Adrenal gland (tissue), 12 donors: ENCODE measurements around the gene KDR. TPM values are rescaled to one million over a fixed set of nuclear protein-coding genes. Genes with fewer than 3 reads are reported as not detected.

Experiments used
- DNase-seq, 7 donors: peaks; one replicate each; pipeline ENCODE4 v3.0.0-alpha.2; 2019 to 2020
- H3K27ac ChIP-seq, 5 donors: fragments of 200-600 bp; sonication (generic) in 4 of 5; 1 replicate in 3 of 5; 2 replicates in 2 of 5; pipeline versions ENCODE4 v1.5.1 to v1.8.0; 2016 to 2020; ENCODE audit warnings: mild to moderate bottlenecking in 1 of 5
- H3K27me3 ChIP-seq: fragments of 200-600 bp; 2 replicates; pipeline ENCODE4 v1.8.0; 2021
- H3K36me3 ChIP-seq, 2 donors: fragments of 200-600 bp; replicated peaks in 1 of 2; 1 replicate in 1 of 2; 2 replicates in 1 of 2; pipeline versions ENCODE4 v1.5.1 to v1.8.0; 2018 to 2022
- H3K4me1 ChIP-seq, 2 donors: fragments of 200-600 bp; replicated peaks in 1 of 2; 1 replicate in 1 of 2; 2 replicates in 1 of 2; pipeline versions ENCODE4 v1.5.1 to v1.8.0; 2018 to 2021
- H3K4me3 ChIP-seq, 4 donors: fragments of 200-600 bp; sonication (generic) in 3 of 4; one replicate each; pipeline ENCODE4 v1.5.1; 2016 to 2018
- H3K9me3 ChIP-seq, 3 donors: fragments of 200-600 bp; sonication (generic) in 1 of 3; replicated peaks in 1 of 3; 1 replicate in 2 of 3; 2 replicates in 1 of 3; pipeline versions ENCODE4 v1.5.1 to v1.8.0; 2016 to 2021
- CTCF ChIP-seq, 6 experiments: fragments of 450-650 bp in 4 of 6; fragments of 200-600 bp in 2 of 6; sonication (generic) in 1 of 6; IDR thresholded peaks; 1 replicate in 5 of 6; 2 replicates in 1 of 6; pipeline versions ENCODE4 v1.5.1 to v1.8.0; 2016 to 2021; ENCODE audit warnings: antibody characterized with exemption in 6 of 6, mild to moderate bottlenecking in 2 of 6, moderate library complexity in 1 of 6
- POLR2A ChIP-seq, 2 donors: fragments of 450-650 bp; IDR thresholded peaks; one replicate each; pipeline ENCODE4 v1.6.1; 2017; ENCODE audit warnings: antibody characterized with exemption in 2 of 2, mild to moderate bottlenecking in 2 of 2, moderate library complexity in 1 of 2
- WGBS, 4 donors: extraction: QIAGEN DNeasy Blood & Tissue Kit in 2 of 4; methylation state at CpG; one replicate each; pipeline versions ENCODE4 v1.1.5 to v1.1.7; 2013 to 2017; 5-methylcytosine and 5-hydroxymethylcytosine counted together
- intact Hi-C, 2 donors: fragments of 100-400 bp; cut with DNase I; formaldehyde crosslinking; loops; one replicate each; pipeline versions ENCODE4 v1.14.1 to v1.15.0; 2022 to 2023
- polyA plus RNA-seq, 3 donors: library from polyadenylated mRNA; stranded (reverse); fragments of 200-250 nt in 2 of 3; fragments of 350-450 nt in 1 of 3; fragmentation: Illumina TruSeq in 1 of 3; extraction: RNeasy Lipid Tissue Mini Kit (QIAGEN cat#74804) in 1 of 3; gene quantifications; one replicate each; pipeline ENCODE4 v1.2.3, GENCODE V29; 2013 to 2014
- total RNA-seq, 9 donors: library from RNA; depleted of rRNA in 4 of 9; stranded (reverse); fragments of >200 nt in 4 of 9; fragments of 120-200 nt in 1 of 9; fragmentation: NEBNext Ultra II Directional in 1 of 9; extraction: Animal tissue kit (Norgen Biotek cat#: 25700) in 1 of 9; gene quantifications; one replicate each; pipeline versions ENCODE4 v1.1.0 to v1.2.4, GENCODE V29; 2013 to 2023
- donor health status: healthy with polysubstance abuse.
- donor health status: Bipolar disorder and iron deficiency.
- donor health status: DM: yes; HTN: yes; CAD: no.
- donor health status: DM: no; HTN: no; CAD: no.
- donor health status: DM: no; HTN: no; CAD: no.
- donor health status: DM: yes; HTN: yes; CAD: no.

The KDR gene
- total and polyA plus RNA-seq, 12 donors: 5.1 to 69.0 (median 37.7) TPM

- TF ChIP-seq CTCF (IDR thresholded peaks at IDR 0.05) (no peak), POLR2A (IDR thresholded peaks at IDR 0.05) (no peak)
- H3K36me3 ChIP-seq: no peaks in the 10 kb centered on the region
- H3K9me3 ChIP-seq: no peaks in the 10 kb centered on the region
- no peaks in the 10 kb centered on the region for H3K4me1 ChIP-seq
- H3K4me3 ChIP-seq: no peak overlapping the region
- WGBS, 4 donors: 60 to 64% (median 61%) methylated on average over 1 of the region's 1 CpG
- DNase-seq: no peak
- intact Hi-C loops: no loop called here
- H3K27me3 ChIP-seq: no peaks in the 10 kb centered on the region
- H3K27ac ChIP-seq: no peak overlapping the region
Measured at GRCh38 chr4:55111601-55112000, 13.8 kb downstream of the KDR start.

- 60 to 80% (median 71%) methylated on average over 8 of the region's 8 CpGs for WGBS, 4 donors
- Histone ChIP-seq H3K4me3 (no peak overlapping the region), H3K9me3 (no peaks in the 10 kb centered on the region), H3K27me3 (no peaks in the 10 kb centered on the region), H3K27ac (no peak overlapping the region), H3K4me1 (no peaks in the 10 kb centered on the region), H3K36me3 (no peaks in the 10 kb centered on the region)
- intact Hi-C loops: no loop called here
- no peak for DNase-seq
- TF ChIP-seq POLR2A (IDR thresholded peaks at IDR 0.05): no peak
- TF ChIP-seq CTCF (IDR thresholded peaks at IDR 0.05): no peak
Measured at GRCh38 chr4:55110131-55110530, 15.3 kb downstream of the KDR start.

- no peaks in the 10 kb centered on the region for H3K27me3 ChIP-seq
- 74 to 87% (median 79%) methylated on average over 3 of the region's 3 CpGs for WGBS, 4 donors
- H3K36me3 ChIP-seq: peaks cover 0 to 3% of the 10 kb centered on the region in 2 donors
- H3K4me3 ChIP-seq: no peak overlapping the region
- TF ChIP-seq CTCF (IDR thresholded peaks at IDR 0.05): no peak
- no peak for TF ChIP-seq POLR2A (IDR thresholded peaks at IDR 0.05)
- no peaks in the 10 kb centered on the region for H3K4me1 ChIP-seq
- no peak for DNase-seq
- H3K27ac ChIP-seq: no peak overlapping the region
- intact Hi-C loops: no loop called here
- no peaks in the 10 kb centered on the region for H3K9me3 ChIP-seq
Measured at GRCh38 chr4:55107054-55107453, 18.3 kb downstream of the KDR start.

GRCh38 chr4:55103224-55103623, 22.2 kb downstream of the KDR start:
- WGBS, 4 donors: 81 to 88% (median 84%) methylated on average over 3 of the region's 3 CpGs
- H3K9me3 ChIP-seq: no peaks in the 10 kb centered on the region
- no peak overlapping the region for H3K4me3 ChIP-seq
- H3K4me1 ChIP-seq: no peaks in the 10 kb centered on the region
- H3K27ac ChIP-seq: no peak overlapping the region
- DNase-seq: no peak
- TF ChIP-seq CTCF (IDR thresholded peaks at IDR 0.05): no peak
- no peak for TF ChIP-seq POLR2A (IDR thresholded peaks at IDR 0.05)
- H3K36me3 ChIP-seq: peaks cover 0 to 3% of the 10 kb centered on the region in 2 donors
- H3K27me3 ChIP-seq: no peaks in the 10 kb centered on the region
- intact Hi-C loops: no loop called here
